Dermis microvascular lymphatic vessel endothelial cell (primary cell): Measurements from ENCODE around the gene EWSR1. TPM values are rescaled to one million over a fixed set of nuclear protein-coding genes. Genes with fewer than 3 reads are reported as not detected.

ENCODE experiments used
- total RNA-seq: library from RNA; depleted of rRNA; stranded (reverse); fragments of >200 nt; gene quantifications from 2 replicates; pipeline ENCODE4 v1.2.1, GENCODE V29; 2014

EWSR1 gene
- total RNA-seq, 1 donor from 2014 or later = 149 TPM

Other genes with a start within 250 kb of the EWSR1 start
- gene C22orf31, start 206.4 kb upstream of the EWSR1 start, total RNA-seq = not detected in 2 replicates
- 0.26 and 0.63 TPM in 2 replicates for gene KREMEN1, start 195.2 kb upstream of the EWSR1 start, total RNA-seq
- 1.9 and 15.9 TPM in 2 replicates for gene EMID1, start 62.4 kb upstream of the EWSR1 start, total RNA-seq
- gene RHBDD3, start 287 bp upstream of the EWSR1 start, total RNA-seq = 14.8 and 23.3 TPM in 2 replicates
- gene GAS2L1, start 38.4 kb downstream of the EWSR1 start, total RNA-seq = 11.8 and 26.8 TPM in 2 replicates
- gene RASL10A, start 47.4 kb downstream of the EWSR1 start, total RNA-seq = 2.3 and 11.4 TPM in 2 replicates
- 124 and 264 TPM in 2 replicates for gene AP1B1, start 120.3 kb downstream of the EWSR1 start, total RNA-seq
- not detected in 2 replicates for gene RFPL1, start 170.3 kb downstream of the EWSR1 start, total RNA-seq
- gene NEFH, start 211.9 kb downstream of the EWSR1 start, total RNA-seq = 0.13 TPM in 2 replicates